Panc1 (cell line): ENCODE results near the gene RRAGC. TPM values are rescaled to one million over a fixed set of nuclear protein-coding genes. Genes with fewer than 3 reads are reported as not detected.

Source experiments
- ATAC-seq: fragments of 200-7000 bp; cut with Tn5 transposase; 2 replicates; pipeline ENCODE4 v1.9.1; 2020; ENCODE audit warnings: mild to moderate bottlenecking, moderate library complexity
- BruUV-seq: library from RNA; stranded (reverse); fragments of 400-500 nt; replicated peaks from 2 replicates; lab custom pipeline; 2021; lab: Mats Ljungman, UMichigan
- CTCF ChIA-PET: fragments of 300-600 bp; sonication (Branson Sonifier 250); formaldehyde crosslinking; loops from one replicate; lab custom pipeline; 2022; ENCODE audit warnings: antibody characterized with exemption; lab: Charles Lee
- POLR2A ChIA-PET: fragments of 300-600 bp; sonication (Branson Sonifier 250); formaldehyde crosslinking; loops from one replicate; lab custom pipeline; 2022; ENCODE audit warnings: antibody characterized with exemption; lab: Charles Lee
- DNase-seq: peaks from one replicate; pipeline ENCODE4 v3.0.0-alpha.2; 2010; ENCODE audit warnings: low read depth, low spot score
- H3K27ac ChIP-seq: 2 replicates; pipeline ENCODE4 v1.5.1; 2011; ENCODE audit warnings: mild to moderate bottlenecking, low read length, inconsistent platforms
- H3K27me3 ChIP-seq: fragments of 200-500 bp; sonication (Bioruptor generic); 2 replicates; pipeline ENCODE4 v1.6.0; 2014; ENCODE audit warnings: low read length, inconsistent platforms; ENCODE audit not compliant: control insufficient read depth, insufficient read depth
- H3K36me3 ChIP-seq: fragments of 200-500 bp; sonication (Bioruptor generic); 2 replicates; pipeline ENCODE4 v1.5.1; 2014; ENCODE audit warnings: inconsistent platforms, mild to moderate bottlenecking, low read length, moderate library complexity; ENCODE audit not compliant: control insufficient read depth, insufficient read depth
- H3K4me1 ChIP-seq: 2 replicates; pipeline ENCODE4 v1.5.1; 2011; ENCODE audit warnings: inconsistent platforms, mild to moderate bottlenecking, low read length, moderate library complexity; ENCODE audit not compliant: control insufficient read depth, insufficient read depth
- H3K4me3 ChIP-seq, 2 experiments: 2 replicates each; pipeline ENCODE4 v1.5.1; 2011 to 2012; ENCODE audit warnings: low read depth in 2 of 2, low read length in 2 of 2, mild to moderate bottlenecking in 2 of 2, inconsistent platforms in 1 of 2, moderate library complexity in 1 of 2
- H3K9me3 ChIP-seq: fragments of 200-500 bp; sonication (Bioruptor generic); 2 replicates; pipeline ENCODE4 v1.5.1; 2014; ENCODE audit warnings: low read depth, mild to moderate bottlenecking, inconsistent platforms, low read length, moderate library complexity; ENCODE audit not compliant: control insufficient read depth, insufficient read depth
- POLR2AphosphoS5 ChIP-seq: IDR thresholded peaks from 2 replicates; pipeline ENCODE4 v1.6.1; 2012; ENCODE audit warnings: mild to moderate bottlenecking, low read depth, low read length, moderate library complexity
- SIN3A ChIP-seq: IDR thresholded peaks from 2 replicates; pipeline ENCODE4 v1.6.1; 2012; ENCODE audit warnings: low read depth, mild to moderate bottlenecking, low read length, moderate library complexity, borderline replicate concordance; ENCODE audit not compliant: insufficient read depth
- TCF7L2 ChIP-seq: IDR thresholded peaks from 2 replicates; pipeline ENCODE4 v1.6.1; 2011; ENCODE audit warnings: mild to moderate bottlenecking, low read depth, low read length, inconsistent platforms
- in situ Hi-C: cut with HindIII; loops from 2 replicates; pipeline ENCODE4 v1.10.0; 2016; ENCODE audit warnings: low sequenced_read_pairs, low pct_unique_long_range_greater_than_20kb
- intact Hi-C: fragments of 100-400 bp; cut with micrococcal nuclease; formaldehyde crosslinking; loops from one replicate; pipeline ENCODE4 v1.10.0; 2022; ENCODE audit not compliant: unreplicated experiment
- total RNA-seq: library from RNA; stranded (reverse); gene quantifications from one replicate; pipeline ENCODE4 v1.2.1, GENCODE V29; 2021; ENCODE audit not compliant: unreplicated experiment
- TF ChIP-seq, protein P1 (sequence below): fragments of 450-650 bp; IDR thresholded peaks from 2 replicates; pipeline ENCODE4 v1.5.1; 2017; ENCODE audit warnings: mild to moderate bottlenecking
- TF ChIP-seq, protein P2 (sequence below), 2 experiments: IDR thresholded peaks; 2 replicates each; pipeline ENCODE4 v1.6.1; 2011 to 2012; ENCODE audit warnings: low read depth in 2 of 2, control low read depth in 1 of 2, low read length in 1 of 2, mild to moderate bottlenecking in 1 of 2, moderate library complexity in 1 of 2; ENCODE audit not compliant: insufficient read depth in 1 of 2

Gene RRAGC
- total RNA-seq, 1 experiment from 2014 or later = 44.3 TPM

DNA sequence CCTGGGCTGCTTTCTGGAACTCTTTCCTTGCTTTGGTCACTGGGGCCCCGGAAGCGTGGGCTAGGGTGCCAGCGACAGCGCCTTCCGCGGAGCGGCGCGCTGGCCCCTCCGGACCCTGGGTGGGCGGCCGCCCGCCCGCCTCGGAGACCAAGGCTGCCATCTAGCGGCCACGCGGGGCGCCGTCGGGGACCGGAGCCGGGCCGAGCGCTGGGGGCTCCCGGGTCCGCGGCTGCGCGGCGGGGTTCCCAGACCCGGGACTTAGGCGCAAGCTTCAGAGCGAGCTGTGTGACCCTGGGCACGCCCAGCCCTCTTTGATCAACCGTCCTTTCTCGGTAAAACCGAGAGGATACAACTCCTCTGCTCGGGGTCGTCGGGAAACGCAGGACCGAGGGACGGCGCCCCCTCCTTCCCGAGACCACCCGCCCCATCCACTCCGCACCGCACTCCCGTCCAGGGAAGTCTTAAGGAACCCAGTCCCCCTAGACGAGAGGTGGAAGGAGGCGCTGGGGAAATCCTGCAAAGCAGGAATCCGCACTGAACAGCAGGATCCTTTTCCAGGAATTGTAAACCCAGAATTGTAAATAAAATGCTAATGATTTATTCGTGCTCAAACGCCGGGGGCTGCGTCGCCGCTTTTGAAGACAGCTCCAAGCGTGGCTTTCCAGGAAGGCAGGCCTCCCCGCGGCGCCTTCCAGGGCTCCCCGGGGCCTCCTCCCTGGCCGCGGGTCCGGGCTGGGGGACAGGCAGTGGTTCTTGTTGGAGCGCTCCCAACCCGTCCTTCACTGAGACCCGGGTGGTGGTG lies 41.2 kb downstream of the RRAGC start:
- Histone ChIP-seq H3K9me3 (no peaks in the 10 kb centered on the region), H3K36me3 (0 out of 2 replicates have a peak, but pooled peaks cover 2% of the 10 kb centered on the region), H3K4me1 (peaks cover 6% of the 10 kb centered on the region; the same call in 1 of the 2 replicates), H3K27me3 (peaks cover 30% of the 10 kb centered on the region), H3K4me3 (peak overlapping the region; percentile 14 to 25; a peak in 2 of 4 replicates), H3K27ac (no peak overlapping the region)
- in situ Hi-C loops = no loop called here
- DNase-seq (no peak), ATAC-seq (peak; percentile 71)
- intact Hi-C loops = no loop called here
- ChIA-PET CTCF (interaction anchor here (1.7 kb wide), 1 partner anchor 788 kb away, joined by 3 read pairs; no protein-coding TSS in a partner anchor), POLR2A (interaction anchor here (0.6 kb wide), 1 partner anchor 304 kb away, joined by 5 read pairs; no protein-coding TSS in a partner anchor)
- no peak for TF ChIP-seq POLR2AphosphoS5
- TF ChIP-seq, protein P1, sequence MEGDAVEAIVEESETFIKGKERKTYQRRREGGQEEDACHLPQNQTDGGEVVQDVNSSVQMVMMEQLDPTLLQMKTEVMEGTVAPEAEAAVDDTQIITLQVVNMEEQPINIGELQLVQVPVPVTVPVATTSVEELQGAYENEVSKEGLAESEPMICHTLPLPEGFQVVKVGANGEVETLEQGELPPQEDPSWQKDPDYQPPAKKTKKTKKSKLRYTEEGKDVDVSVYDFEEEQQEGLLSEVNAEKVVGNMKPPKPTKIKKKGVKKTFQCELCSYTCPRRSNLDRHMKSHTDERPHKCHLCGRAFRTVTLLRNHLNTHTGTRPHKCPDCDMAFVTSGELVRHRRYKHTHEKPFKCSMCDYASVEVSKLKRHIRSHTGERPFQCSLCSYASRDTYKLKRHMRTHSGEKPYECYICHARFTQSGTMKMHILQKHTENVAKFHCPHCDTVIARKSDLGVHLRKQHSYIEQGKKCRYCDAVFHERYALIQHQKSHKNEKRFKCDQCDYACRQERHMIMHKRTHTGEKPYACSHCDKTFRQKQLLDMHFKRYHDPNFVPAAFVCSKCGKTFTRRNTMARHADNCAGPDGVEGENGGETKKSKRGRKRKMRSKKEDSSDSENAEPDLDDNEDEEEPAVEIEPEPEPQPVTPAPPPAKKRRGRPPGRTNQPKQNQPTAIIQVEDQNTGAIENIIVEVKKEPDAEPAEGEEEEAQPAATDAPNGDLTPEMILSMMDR = peak; percentile 97
- no peak for TF ChIP-seq SIN3A
- TF ChIP-seq, protein P2, sequence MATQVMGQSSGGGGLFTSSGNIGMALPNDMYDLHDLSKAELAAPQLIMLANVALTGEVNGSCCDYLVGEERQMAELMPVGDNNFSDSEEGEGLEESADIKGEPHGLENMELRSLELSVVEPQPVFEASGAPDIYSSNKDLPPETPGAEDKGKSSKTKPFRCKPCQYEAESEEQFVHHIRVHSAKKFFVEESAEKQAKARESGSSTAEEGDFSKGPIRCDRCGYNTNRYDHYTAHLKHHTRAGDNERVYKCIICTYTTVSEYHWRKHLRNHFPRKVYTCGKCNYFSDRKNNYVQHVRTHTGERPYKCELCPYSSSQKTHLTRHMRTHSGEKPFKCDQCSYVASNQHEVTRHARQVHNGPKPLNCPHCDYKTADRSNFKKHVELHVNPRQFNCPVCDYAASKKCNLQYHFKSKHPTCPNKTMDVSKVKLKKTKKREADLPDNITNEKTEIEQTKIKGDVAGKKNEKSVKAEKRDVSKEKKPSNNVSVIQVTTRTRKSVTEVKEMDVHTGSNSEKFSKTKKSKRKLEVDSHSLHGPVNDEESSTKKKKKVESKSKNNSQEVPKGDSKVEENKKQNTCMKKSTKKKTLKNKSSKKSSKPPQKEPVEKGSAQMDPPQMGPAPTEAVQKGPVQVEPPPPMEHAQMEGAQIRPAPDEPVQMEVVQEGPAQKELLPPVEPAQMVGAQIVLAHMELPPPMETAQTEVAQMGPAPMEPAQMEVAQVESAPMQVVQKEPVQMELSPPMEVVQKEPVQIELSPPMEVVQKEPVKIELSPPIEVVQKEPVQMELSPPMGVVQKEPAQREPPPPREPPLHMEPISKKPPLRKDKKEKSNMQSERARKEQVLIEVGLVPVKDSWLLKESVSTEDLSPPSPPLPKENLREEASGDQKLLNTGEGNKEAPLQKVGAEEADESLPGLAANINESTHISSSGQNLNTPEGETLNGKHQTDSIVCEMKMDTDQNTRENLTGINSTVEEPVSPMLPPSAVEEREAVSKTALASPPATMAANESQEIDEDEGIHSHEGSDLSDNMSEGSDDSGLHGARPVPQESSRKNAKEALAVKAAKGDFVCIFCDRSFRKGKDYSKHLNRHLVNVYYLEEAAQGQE (IDR thresholded peaks at IDR 0.05; ENCODE audit: insufficient read depth in 1 of 2, low read depth in 2 of 2, low read length in 1 of 2) = no peak
- TF ChIP-seq TCF7L2 = peak; percentile 21; the same call in 1 of the 2 replicates
- BruUV-seq = no TSS peak

- peaks cover 6% of the 10 kb centered on the region; the same call in 1 of the 2 replicates for H3K4me1 ChIP-seq
- TF ChIP-seq, protein P1 = no peak
- TF ChIP-seq POLR2AphosphoS5 (no peak), TCF7L2 (no peak), SIN3A (no peak)
- TF ChIP-seq, protein P2 (IDR thresholded peaks at IDR 0.05; ENCODE audit: insufficient read depth in 1 of 2, low read depth in 2 of 2, low read length in 1 of 2) = no peak
- in situ Hi-C loops = no loop called here
- 0 out of 2 replicates have a peak, but pooled peaks cover 2% of the 10 kb centered on the region for H3K36me3 ChIP-seq
- peaks cover 36% of the 10 kb centered on the region for H3K27me3 ChIP-seq
- no peak overlapping the region for H3K27ac ChIP-seq
- intact Hi-C loops = no loop called here
- H3K4me3 ChIP-seq = no peak overlapping the region
- DNase-seq = no peak
- BruUV-seq = no TSS peak
- no peaks in the 10 kb centered on the region for H3K9me3 ChIP-seq
- POLR2A ChIA-PET = no interaction called here
- ATAC-seq = peak; percentile 39; the same call in 1 of the 2 replicates
- CTCF ChIA-PET = interaction anchor here (1.7 kb wide), 1 partner anchor 788 kb away, joined by 3 read pairs; no protein-coding TSS in a partner anchor
Measured at GRCh38 chr1:38817267-38818174, 42.1 kb downstream of the RRAGC start.
